ENCODE measurements around the gene LMBR1.

DNA sequence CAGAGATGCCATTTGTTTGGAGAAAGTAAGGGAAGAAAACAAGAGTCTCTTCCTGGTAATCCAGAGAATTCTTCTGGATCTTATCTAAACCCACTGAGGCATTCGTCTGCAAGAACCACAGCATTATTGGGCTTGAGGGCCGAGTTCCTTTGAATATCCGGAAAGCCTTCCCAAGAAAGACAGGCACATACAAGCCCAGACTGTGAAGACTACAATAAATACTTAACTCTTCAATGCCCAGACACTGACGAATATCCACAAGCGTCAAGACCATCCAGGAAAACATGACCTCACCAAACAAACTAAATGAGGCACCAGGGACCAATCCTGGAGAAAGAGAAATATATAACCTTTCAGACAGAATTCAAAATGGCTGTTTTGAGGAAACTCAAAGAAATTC, 153.4 kb downstream of the LMBR1 start:
- TF ChIP-seq EZH2 (IDR thresholded peaks at IDR 0.05; ENCODE audit: borderline replicate concordance): no peak
- TF ChIP-seq, protein P1, sequence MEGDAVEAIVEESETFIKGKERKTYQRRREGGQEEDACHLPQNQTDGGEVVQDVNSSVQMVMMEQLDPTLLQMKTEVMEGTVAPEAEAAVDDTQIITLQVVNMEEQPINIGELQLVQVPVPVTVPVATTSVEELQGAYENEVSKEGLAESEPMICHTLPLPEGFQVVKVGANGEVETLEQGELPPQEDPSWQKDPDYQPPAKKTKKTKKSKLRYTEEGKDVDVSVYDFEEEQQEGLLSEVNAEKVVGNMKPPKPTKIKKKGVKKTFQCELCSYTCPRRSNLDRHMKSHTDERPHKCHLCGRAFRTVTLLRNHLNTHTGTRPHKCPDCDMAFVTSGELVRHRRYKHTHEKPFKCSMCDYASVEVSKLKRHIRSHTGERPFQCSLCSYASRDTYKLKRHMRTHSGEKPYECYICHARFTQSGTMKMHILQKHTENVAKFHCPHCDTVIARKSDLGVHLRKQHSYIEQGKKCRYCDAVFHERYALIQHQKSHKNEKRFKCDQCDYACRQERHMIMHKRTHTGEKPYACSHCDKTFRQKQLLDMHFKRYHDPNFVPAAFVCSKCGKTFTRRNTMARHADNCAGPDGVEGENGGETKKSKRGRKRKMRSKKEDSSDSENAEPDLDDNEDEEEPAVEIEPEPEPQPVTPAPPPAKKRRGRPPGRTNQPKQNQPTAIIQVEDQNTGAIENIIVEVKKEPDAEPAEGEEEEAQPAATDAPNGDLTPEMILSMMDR (IDR thresholded peaks at IDR 0.05; ENCODE audit: poor library complexity): no peak
